Daoy (cell line): Measurements from ENCODE around the gene PLCL1. TPM values are rescaled to one million over a fixed set of nuclear protein-coding genes. Genes with fewer than 3 reads are reported as not detected.
A peak's percentile ranks its signal among the peaks of the same experiment; 100 is the strongest.

ENCODE experiments used
- DNase-seq: peaks from one replicate; pipeline ENCODE4 v3.0.0-alpha.2; 2015; ENCODE audit warnings: low read depth
- total RNA-seq: library from RNA; depleted of rRNA; stranded (reverse); fragments of >200 nt; shearing (Covaris generic); gene quantifications from 2 replicates; pipeline ENCODE4 v1.2.3, GENCODE V29; 2014

PLCL1 gene
- total RNA-seq, 1 experiment from 2014 or later: 0.11 TPM

DNA sequence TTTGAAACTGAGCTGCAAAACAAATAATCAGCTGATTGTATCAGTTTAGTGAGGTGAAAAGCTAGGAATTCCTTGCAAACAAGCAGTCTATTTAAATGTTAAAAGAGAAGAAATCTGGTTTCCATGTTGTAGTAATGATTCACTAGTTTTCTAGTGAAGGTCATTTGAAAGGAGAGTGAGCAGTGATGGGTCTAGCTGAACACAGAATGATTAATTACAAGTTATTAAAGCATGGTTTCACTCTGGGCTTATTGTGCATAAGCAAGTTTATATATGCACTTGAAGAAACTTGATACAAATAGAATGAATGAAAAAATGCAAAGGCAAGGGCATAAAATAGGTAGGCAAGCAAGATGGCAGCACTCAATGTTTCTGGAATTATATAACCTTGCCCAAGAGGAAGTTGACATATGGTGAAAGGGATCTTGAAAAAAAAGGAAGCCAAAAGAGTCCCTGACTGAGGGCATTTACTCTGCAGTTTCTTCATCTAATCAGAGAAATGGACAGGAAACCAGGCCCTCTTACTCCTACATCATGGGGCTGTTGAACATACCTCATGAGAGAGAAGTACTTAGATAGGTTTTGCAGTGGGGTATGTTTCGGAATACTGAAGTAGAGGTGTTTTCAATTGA lies 53.2 kb downstream of the PLCL1 start:
- DNase-seq: no peak

DNA sequence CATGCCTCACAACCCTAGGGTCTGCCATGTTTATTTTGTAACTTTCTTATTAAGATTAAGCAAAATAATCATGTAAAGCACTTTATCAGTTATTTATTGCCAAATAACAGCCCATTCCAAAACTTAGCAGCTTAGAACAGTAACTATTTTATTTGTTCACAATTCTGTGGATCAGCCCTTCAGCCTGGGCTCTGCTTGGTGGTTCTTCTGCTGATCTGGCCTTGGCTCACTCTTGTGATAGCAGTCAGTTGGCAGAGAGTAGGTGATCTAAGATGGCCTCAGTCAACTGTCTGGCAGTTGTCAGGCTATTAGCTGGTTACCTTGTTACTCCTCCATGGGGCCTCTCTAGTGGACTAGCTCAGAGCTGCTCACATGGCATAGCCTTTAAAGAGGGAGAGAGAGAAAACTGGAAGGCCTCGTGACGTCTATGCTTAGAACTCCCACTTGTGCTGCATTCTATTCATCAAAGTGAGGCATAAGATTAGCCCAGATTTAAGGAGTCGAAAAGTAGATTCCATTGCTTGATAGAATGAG lies 54.3 kb downstream of the PLCL1 start:
- DNase-seq: no peak

DNA sequence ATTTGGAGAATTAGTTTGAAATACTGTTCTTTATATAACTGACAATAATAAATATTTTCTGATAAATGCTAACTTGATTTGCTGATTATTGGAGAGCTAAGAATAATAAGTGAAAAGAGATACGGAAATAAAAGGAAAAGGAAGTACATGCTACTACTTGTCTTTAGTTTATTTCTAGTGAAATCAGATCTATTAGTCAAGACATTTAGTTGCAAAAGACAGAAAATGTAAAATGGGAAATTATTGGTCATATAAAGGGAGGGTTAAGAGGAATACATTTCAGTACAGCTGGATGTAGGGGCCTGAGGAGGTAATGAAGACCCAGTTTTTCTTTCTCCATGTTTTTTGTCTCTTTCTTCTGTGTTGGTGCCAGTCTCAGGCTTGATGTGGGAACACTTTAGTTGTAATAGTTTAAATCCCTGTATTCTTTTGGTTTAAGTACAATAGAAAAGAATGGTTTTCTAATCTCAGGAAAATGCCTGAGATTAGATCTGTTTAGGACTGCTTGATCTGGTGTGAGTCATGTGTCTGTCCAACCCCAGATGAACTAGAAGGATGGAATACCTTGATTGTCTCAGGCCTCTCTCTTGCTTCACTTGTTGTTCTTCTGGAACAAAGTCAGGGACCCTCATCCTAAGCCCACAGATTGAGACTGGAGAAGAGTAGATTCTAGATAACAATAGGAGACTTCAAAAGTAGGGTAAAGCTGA lies 58.0 kb downstream of the PLCL1 start:
- DNase-seq: no peak

DNA sequence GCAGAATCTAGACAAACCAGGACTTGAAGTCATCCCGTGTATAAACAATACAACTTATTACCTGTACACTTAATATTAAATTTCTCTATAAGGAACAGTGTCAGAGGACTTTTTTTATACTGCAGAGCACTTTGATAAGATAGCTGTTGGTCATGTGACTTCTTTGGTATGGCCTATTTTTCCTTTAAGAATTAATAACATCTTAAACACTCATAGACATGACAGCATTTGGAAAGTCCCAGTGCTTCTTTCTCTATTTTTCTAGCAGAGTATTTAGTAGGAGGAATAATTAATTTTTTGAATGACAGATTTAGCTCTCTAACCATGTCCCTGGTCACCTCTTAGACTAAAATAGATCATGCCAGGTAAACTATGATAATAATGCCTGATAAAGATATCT lies 59.4 kb downstream of the PLCL1 start:
- DNase-seq: no peak

DNA sequence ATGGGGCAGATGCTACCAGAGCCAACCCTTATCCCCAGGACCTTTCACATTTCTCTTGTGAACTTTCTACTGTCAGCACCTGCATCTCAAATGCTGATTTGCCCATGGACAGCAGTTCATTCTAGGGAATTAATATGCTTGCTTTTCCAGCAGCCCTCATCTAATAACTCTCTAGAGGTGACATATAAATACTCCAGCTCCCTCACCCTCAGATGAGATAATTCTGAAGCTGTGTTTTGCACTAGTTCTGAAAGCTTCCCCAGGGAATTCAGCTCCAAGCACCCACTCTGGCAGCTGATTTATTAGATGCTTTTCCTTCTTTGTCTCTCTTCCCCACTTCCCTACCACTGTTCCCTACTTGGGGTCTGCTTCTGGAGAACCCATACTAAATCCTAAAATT lies 62.1 kb downstream of the PLCL1 start:
- DNase-seq: no peak

- DNase-seq: no peak
Measured at GRCh38 chr2:197867033-197867432, 62.6 kb downstream of the PLCL1 start.

DNA sequence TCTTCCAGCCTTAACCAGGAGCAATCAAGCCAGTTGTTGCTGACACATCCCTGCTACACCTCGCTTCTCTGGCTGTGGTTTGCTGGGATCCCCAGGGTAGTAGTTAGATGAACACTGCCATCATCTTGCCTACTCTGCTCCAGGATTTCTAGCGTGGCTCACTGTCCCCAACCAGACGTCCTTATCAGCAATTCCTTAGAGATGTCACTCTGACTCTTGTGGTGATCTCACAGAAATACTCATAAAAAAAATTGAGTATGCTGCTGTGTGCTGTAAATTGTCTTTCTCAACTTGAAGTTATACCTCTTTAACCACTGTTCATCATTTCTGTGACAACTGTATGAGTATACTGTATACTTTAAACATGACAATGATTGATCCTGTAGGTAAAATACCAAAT lies 63.2 kb downstream of the PLCL1 start:
- no peak for DNase-seq

- DNase-seq: no peak
Measured at GRCh38 chr2:197868206-197868605, 63.8 kb downstream of the PLCL1 start.

GRCh38 chr2:197869041-197869440 lies 64.6 kb downstream of the PLCL1 start:
- DNase-seq: no peak

DNA sequence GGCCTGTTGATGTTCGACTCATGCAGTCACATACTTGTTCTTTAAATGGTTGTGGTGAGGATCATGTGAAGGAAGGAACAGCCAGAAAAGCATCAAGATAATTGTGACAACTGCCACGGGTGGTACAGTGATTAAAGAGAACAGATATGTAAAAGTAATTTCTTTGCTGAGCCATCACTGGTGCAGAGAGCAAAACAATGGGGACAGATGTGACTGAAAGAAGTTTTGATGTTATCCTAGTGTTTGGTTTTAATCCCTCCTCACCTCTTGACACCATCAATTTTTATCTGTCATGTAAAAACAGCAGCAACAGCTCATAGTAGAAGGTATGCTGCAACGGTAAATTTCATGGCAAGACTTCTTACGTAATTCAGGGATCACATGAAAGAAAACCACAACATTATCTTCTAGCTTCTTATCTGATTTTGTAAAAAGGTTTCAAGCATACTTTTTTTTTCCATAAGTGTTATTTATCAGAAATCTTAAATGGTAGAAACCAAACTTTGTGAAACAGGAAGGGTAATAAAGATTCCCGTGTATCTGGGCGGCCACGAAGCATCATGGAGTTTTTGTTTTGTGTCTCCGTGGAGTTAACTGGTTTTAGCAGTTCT lies 65.2 kb downstream of the PLCL1 start:
- DNase-seq: no peak

GRCh38 chr2:197870137-197870536 lies 65.7 kb downstream of the PLCL1 start:
- DNase-seq: no peak

- no peak for DNase-seq
Measured at GRCh38 chr2:197871780-197872456, 67.5 kb downstream of the PLCL1 start.

GRCh38 chr2:197873293-197873701 lies 68.9 kb downstream of the PLCL1 start:
- DNase-seq: peak; percentile 67

DNA sequence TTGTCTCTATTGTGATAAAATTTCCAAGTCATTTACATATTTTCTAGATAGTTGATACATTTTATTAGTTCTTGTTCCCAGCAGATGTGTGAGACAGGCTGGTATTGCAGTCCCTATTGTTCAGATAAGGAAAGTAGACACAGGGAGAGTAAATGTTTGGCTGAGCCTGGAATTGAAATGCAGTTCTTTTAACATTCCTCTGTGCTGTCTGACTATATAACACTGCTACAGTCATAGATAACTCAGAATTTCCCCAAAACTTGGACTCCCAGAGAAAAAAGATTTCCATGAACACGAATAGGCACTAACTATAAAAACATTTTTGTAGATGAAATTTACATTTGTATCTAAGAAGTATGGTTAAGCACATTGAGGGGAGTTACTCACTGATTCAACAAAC lies 71.4 kb downstream of the PLCL1 start:
- DNase-seq: no peak

GRCh38 chr2:197876524-197876923 lies 72.1 kb downstream of the PLCL1 start:
- no peak for DNase-seq

GRCh38 chr2:197877038-197877437 lies 72.6 kb downstream of the PLCL1 start:
- no peak for DNase-seq

GRCh38 chr2:197878792-197879191 lies 74.4 kb downstream of the PLCL1 start:
- DNase-seq: no peak

DNA sequence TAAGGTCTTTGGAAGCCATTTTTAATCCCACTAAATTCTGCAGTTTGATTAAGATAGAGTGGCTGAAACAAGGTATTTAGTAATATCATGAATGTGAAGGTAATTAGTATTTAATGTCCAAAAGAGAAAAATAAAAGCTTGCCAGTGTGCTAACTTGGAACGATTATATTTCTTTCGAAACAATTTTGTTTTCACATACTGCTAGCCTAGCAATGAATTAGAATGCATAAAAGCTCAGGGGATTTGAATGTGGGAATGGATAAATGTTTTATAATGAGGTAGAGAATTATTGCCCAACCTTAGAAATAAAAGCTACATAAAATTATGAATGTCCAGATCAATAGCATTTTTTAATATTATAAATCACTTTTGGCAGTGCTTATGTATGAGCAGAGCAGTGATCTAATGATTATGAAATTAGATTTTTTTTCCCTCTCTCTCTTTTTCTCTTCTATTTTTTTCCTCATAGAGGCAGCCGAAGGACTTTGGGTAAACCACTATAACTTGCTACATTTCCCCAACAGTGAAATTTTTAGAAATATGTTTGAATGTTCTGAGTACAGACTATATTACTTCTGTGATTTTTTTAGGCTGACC lies 75.5 kb downstream of the PLCL1 start:
- DNase-seq: no peak

GRCh38 chr2:197883354-197884032 lies 79.1 kb downstream of the PLCL1 start:
- DNase-seq: no peak

GRCh38 chr2:197884252-197884651 lies 79.9 kb downstream of the PLCL1 start:
- no peak for DNase-seq

GRCh38 chr2:197885126-197885525 lies 80.7 kb downstream of the PLCL1 start:
- no peak for DNase-seq
